Suppressor macrophage (primary cell): ENCODE measurements around the gene NRXN2.
A peak's percentile ranks its signal among the peaks of the same experiment; 100 is the strongest.

Experiments
- DNase-seq, 4 experiments: peaks; one replicate each; pipeline ENCODE4 v3.0.0-alpha.2; 2020 to 2022

The NRXN2 gene

GRCh38 chr11:64672875-64673274 lies 50.1 kb downstream of the NRXN2 start:
- DNase-seq = peak in 1 of 4 experiments; percentile 20

GRCh38 chr11:64670975-64671374 lies 52.0 kb downstream of the NRXN2 start:
- peak in 3 of 4 experiments; percentile 57 to 67 (median 63) for DNase-seq

GRCh38 chr11:64667154-64667745 lies 55.7 kb downstream of the NRXN2 start:
- no peak for DNase-seq

- peak in 3 of 4 experiments; percentile 48 to 61 (median 48) for DNase-seq
These were observed 57.6 kb downstream of the NRXN2 start for GRCh38 chr11:64665411-64665821.

GRCh38 chr11:64664236-64664870 lies 58.6 kb downstream of the NRXN2 start:
- DNase-seq = peak in 2 of 4 experiments; percentile 32 to 46

GRCh38 chr11:64663656-64664055 lies 59.3 kb downstream of the NRXN2 start:
- no peak for DNase-seq

GRCh38 chr11:64661614-64662013 lies 61.4 kb downstream of the NRXN2 start:
- no peak for DNase-seq

- peak in 1 of 4 experiments; percentile 17 for DNase-seq
These were observed 61.9 kb downstream of the NRXN2 start for GRCh38 chr11:64661146-64661545.

- no peak for DNase-seq
These were observed 62.3 kb downstream of the NRXN2 start for GRCh38 chr11:64660706-64661105.

GRCh38 chr11:64660205-64660604 lies 62.8 kb downstream of the NRXN2 start:
- DNase-seq = no peak

- peak in 3 of 4 experiments; percentile 33 to 56 (median 41) for DNase-seq
These were observed 63.4 kb downstream of the NRXN2 start for GRCh38 chr11:64659417-64660144.

- no peak for DNase-seq
These were observed 64.7 kb downstream of the NRXN2 start for GRCh38 chr11:64658265-64658664.

- peak in 3 of 4 experiments; percentile 28 to 59 (median 51) for DNase-seq
These were observed 66.1 kb downstream of the NRXN2 start for GRCh38 chr11:64656862-64657261.

- peak in 3 of 4 experiments; percentile 35 to 40 (median 40) for DNase-seq
These were observed 66.9 kb downstream of the NRXN2 start for GRCh38 chr11:64655941-64656601.

GRCh38 chr11:64654958-64655541 lies 67.9 kb downstream of the NRXN2 start:
- peak; percentile 65 to 86 (median 80) for DNase-seq

GRCh38 chr11:64654439-64654838 lies 68.6 kb downstream of the NRXN2 start:
- no peak for DNase-seq

- no peak for DNase-seq
These were observed 69.5 kb downstream of the NRXN2 start for GRCh38 chr11:64653388-64653973.

GRCh38 chr11:64652586-64653387 lies 70.2 kb downstream of the NRXN2 start:
- DNase-seq = peak; percentile 71 to 85 (median 82)

GRCh38 chr11:64650923-64651523 lies 72.0 kb downstream of the NRXN2 start:
- peak; percentile 45 to 73 (median 66) for DNase-seq

GRCh38 chr11:64649291-64649697 lies 73.7 kb downstream of the NRXN2 start:
- DNase-seq = peak in 3 of 4 experiments; percentile 39 to 53 (median 44)

- no peak for DNase-seq
These were observed 74.4 kb downstream of the NRXN2 start for GRCh38 chr11:64648551-64648950.
